ENCODE results near the gene ANKRD55.

ANKRD55 gene

GRCh38 chr5:56270568-56271392 is 37.6 kb upstream of the ANKRD55 start:
- Histone ChIP-seq H3K4me1 (ENCODE audit: control insufficient read depth, insufficient read depth, low read length) (no peaks in the 10 kb centered on the region), H3K4me3 (ENCODE audit: low read depth, low read length) (no peak overlapping the region), H3K9me3 (ENCODE audit: control insufficient read depth, insufficient read depth, low read depth, low read length) (no peaks in the 10 kb centered on the region), H3K36me3 (ENCODE audit: control insufficient read depth in 2 of 2, insufficient read depth in 1 of 2, low read length in 2 of 2) (no peaks in the 10 kb centered on the region), H3K27ac (ENCODE audit: extremely low read depth, low read depth, low read length) (no peak overlapping the region)
- ChIA-PET POLR2A (interaction anchor here (0.5 kb wide), 1 partner anchor 520 kb away, joined by 7 read pairs; no protein-coding TSS in a partner anchor), CTCF (interaction anchor here (0.6 to 4.6 kb wide), 38 partner anchors 9 to 1518 kb away, joined by 3 to 74 read pairs (median 4); no protein-coding TSS in a partner anchor)
- TF ChIP-seq ZNF211 (tag by site-specific recombination; IDR thresholded peaks at IDR 0.05; ENCODE audit: low read depth) (no peak), SALL2 (tag by site-specific recombination; IDR thresholded peaks at IDR 0.05; ENCODE audit: borderline replicate concordance) (no peak), SP2 (tag by site-specific recombination; IDR thresholded peaks at IDR 0.05) (no peak), IKZF3 (tag by site-specific recombination; IDR thresholded peaks at IDR 0.05) (0 out of 2 replicates have a peak, but pooled peaks have one; percentile 28), ZNF423 (tag by site-specific recombination; IDR thresholded peaks at IDR 0.05) (no peak), TCF7L2 (IDR thresholded peaks at IDR 0.05; ENCODE audit: borderline replicate concordance, low read depth, low read length) (no peak), ZNF2 (tag by site-specific recombination; IDR thresholded peaks at IDR 0.05) (0 out of 2 replicates have a peak, but pooled peaks have one; percentile 64), MZF1 (tag by site-specific recombination; IDR thresholded peaks at IDR 0.05; ENCODE audit: borderline replicate concordance) (no peak), ZNF350 (tag by site-specific recombination; IDR thresholded peaks at IDR 0.05) (no peak), GLIS1 (tag by site-specific recombination; IDR thresholded peaks at IDR 0.05) (peak; percentile 72), ZFHX2 (tag by site-specific recombination; conservative IDR thresholded peaks at IDR 0.05) (peak; percentile 44), ZNF623 (tag by site-specific recombination; IDR thresholded peaks at IDR 0.05) (no peak), PRDM10 (tag by site-specific recombination; IDR thresholded peaks at IDR 0.05) (no peak), ZNF37A (tag by site-specific recombination; IDR thresholded peaks at IDR 0.05) (no peak), MEIS1 (CRISPR knock-in tag; IDR thresholded peaks at IDR 0.05; ENCODE audit: borderline replicate concordance) (no peak), ZNF248 (tag by site-specific recombination; IDR thresholded peaks at IDR 0.05) (no peak), SP7 (tag by site-specific recombination; IDR thresholded peaks at IDR 0.05) (peak; percentile 37; the same call in 1 of the 2 replicates), HIC1 (tag by site-specific recombination; IDR thresholded peaks at IDR 0.05) (no peak), ZNF335 (tag by site-specific recombination; conservative IDR thresholded peaks at IDR 0.05) (0 out of 2 replicates have a peak, but pooled peaks have one; percentile 22)
- TF ChIP-seq, protein P1, sequence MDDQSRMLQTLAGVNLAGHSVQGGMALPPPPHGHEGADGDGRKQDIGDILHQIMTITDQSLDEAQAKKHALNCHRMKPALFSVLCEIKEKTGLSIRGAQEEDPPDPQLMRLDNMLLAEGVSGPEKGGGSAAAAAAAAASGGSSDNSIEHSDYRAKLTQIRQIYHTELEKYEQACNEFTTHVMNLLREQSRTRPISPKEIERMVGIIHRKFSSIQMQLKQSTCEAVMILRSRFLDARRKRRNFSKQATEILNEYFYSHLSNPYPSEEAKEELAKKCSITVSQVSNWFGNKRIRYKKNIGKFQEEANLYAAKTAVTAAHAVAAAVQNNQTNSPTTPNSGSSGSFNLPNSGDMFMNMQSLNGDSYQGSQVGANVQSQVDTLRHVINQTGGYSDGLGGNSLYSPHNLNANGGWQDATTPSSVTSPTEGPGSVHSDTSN (CRISPR knock-in tag; IDR thresholded peaks at IDR 0.05): no peak
- TF ChIP-seq, protein P2, sequence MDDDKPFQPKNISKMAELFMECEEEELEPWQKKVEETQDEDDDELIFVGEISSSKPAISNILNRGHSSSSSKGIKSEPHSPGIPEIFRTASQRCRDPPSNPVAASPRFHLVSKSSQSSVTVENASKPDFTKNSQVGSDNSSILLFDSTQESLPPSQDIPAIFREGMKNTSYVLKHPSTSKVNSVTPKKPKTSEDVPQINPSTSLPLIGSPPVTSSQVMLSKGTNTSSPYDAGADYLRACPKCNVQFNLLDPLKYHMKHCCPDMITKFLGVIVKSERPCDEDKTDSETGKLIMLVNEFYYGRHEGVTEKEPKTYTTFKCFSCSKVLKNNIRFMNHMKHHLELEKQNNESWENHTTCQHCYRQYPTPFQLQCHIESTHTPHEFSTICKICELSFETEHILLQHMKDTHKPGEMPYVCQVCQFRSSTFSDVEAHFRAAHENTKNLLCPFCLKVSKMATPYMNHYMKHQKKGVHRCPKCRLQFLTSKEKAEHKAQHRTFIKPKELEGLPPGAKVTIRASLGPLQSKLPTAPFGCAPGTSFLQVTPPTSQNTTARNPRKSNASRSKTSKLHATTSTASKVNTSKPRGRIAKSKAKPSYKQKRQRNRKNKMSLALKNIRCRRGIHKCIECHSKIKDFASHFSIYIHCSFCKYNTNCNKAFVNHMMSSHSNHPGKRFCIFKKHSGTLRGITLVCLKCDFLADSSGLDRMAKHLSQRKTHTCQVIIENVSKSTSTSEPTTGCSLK (tag by site-specific recombination; IDR thresholded peaks at IDR 0.05): no peak
- TF ChIP-seq, protein P3, sequence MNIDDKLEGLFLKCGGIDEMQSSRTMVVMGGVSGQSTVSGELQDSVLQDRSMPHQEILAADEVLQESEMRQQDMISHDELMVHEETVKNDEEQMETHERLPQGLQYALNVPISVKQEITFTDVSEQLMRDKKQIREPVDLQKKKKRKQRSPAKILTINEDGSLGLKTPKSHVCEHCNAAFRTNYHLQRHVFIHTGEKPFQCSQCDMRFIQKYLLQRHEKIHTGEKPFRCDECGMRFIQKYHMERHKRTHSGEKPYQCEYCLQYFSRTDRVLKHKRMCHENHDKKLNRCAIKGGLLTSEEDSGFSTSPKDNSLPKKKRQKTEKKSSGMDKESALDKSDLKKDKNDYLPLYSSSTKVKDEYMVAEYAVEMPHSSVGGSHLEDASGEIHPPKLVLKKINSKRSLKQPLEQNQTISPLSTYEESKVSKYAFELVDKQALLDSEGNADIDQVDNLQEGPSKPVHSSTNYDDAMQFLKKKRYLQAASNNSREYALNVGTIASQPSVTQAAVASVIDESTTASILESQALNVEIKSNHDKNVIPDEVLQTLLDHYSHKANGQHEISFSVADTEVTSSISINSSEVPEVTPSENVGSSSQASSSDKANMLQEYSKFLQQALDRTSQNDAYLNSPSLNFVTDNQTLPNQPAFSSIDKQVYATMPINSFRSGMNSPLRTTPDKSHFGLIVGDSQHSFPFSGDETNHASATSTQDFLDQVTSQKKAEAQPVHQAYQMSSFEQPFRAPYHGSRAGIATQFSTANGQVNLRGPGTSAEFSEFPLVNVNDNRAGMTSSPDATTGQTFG (tag by site-specific recombination; IDR thresholded peaks at IDR 0.05; ENCODE audit: borderline replicate concordance): no peak
- TF ChIP-seq, protein P4, sequence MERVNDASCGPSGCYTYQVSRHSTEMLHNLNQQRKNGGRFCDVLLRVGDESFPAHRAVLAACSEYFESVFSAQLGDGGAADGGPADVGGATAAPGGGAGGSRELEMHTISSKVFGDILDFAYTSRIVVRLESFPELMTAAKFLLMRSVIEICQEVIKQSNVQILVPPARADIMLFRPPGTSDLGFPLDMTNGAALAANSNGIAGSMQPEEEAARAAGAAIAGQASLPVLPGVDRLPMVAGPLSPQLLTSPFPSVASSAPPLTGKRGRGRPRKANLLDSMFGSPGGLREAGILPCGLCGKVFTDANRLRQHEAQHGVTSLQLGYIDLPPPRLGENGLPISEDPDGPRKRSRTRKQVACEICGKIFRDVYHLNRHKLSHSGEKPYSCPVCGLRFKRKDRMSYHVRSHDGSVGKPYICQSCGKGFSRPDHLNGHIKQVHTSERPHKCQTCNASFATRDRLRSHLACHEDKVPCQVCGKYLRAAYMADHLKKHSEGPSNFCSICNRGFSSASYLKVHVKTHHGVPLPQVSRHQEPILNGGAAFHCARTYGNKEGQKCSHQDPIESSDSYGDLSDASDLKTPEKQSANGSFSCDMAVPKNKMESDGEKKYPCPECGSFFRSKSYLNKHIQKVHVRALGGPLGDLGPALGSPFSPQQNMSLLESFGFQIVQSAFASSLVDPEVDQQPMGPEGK (tag by site-specific recombination; IDR thresholded peaks at IDR 0.05): no peak

Data from HEK293 (cell line).